Thyroid gland (tissue), 4 donors: ENCODE measurements around the gene TMEM18. TPM values are rescaled to one million over a fixed set of nuclear protein-coding genes. Genes with fewer than 3 reads are reported as not detected.
A peak's percentile ranks its signal among the peaks of the same experiment; 100 is the strongest.

Experiments used
- DNase-seq, 2 donors: peaks; one replicate each; pipeline ENCODE4 v3.0.0-alpha.2; 2019
- H3K27ac ChIP-seq, 3 donors: fragments of 200-600 bp; sonication (generic); 1 replicate in 2 of 3; 2 replicates in 1 of 3; pipeline ENCODE4 v1.5.1; 2016 to 2019; ENCODE audit warnings: mild to moderate bottlenecking in 1 of 3, moderate library complexity in 1 of 3
- H3K27me3 ChIP-seq: fragments of 200-600 bp; sonication (generic); one replicate; pipeline ENCODE4 v1.5.1; 2019
- H3K36me3 ChIP-seq, 2 donors: fragments of 200-600 bp; sonication (generic); one replicate each; pipeline ENCODE4 v1.5.1; 2016 to 2019
- H3K4me1 ChIP-seq, 2 donors: fragments of 200-600 bp; sonication (generic); one replicate each; pipeline ENCODE4 v1.5.1; 2017 to 2019
- H3K4me3 ChIP-seq, 3 donors: fragments of 200-600 bp; sonication (generic); replicated peaks in 1 of 3; 1 replicate in 2 of 3; 2 replicates in 1 of 3; pipeline ENCODE4 v1.5.1; 2016; ENCODE audit warnings: mild to moderate bottlenecking in 1 of 3
- H3K9me3 ChIP-seq: fragments of 200-600 bp; sonication (generic); one replicate; pipeline ENCODE4 v1.5.1; 2017
- CTCF ChIP-seq, 6 experiments: fragments of 200-600 bp in 3 of 6; fragments of 450-650 bp in 3 of 6; sonication (generic) in 3 of 6; IDR thresholded peaks; one replicate each; pipeline ENCODE4 v1.5.1; 2016 to 2019; ENCODE audit warnings: antibody characterized with exemption in 6 of 6, mild to moderate bottlenecking in 2 of 6, inconsistent platforms in 1 of 6, moderate library complexity in 1 of 6
- POLR2A ChIP-seq, 2 donors: fragments of 450-650 bp; IDR thresholded peaks; one replicate each; pipeline ENCODE4 v1.6.1; 2017; ENCODE audit warnings: antibody characterized with exemption in 2 of 2, mild to moderate bottlenecking in 2 of 2, moderate library complexity in 1 of 2
- WGBS, 2 donors: methylation state at CpG; one replicate each; pipeline ENCODE4 v1.1.5; 2017; 5-methylcytosine and 5-hydroxymethylcytosine counted together
- intact Hi-C: fragments of 100-400 bp; cut with DNase I; formaldehyde crosslinking; loops from one replicate; pipeline ENCODE4 v1.15.1; 2023
- total RNA-seq, 4 donors: library from RNA; depleted of rRNA; stranded (reverse); fragments of >200 nt; gene quantifications; one replicate each; pipeline ENCODE4 v1.2.3, GENCODE V29; 2016

The TMEM18 gene
- total RNA-seq, 4 donors from 2014 or later = 22.2 to 32.0 (median 28.7) TPM

- TF ChIP-seq POLR2A (IDR thresholded peaks at IDR 0.05) (no peak), CTCF (IDR thresholded peaks at IDR 0.05) (no peak)
- no peaks in the 10 kb centered on the region for H3K9me3 ChIP-seq
- 82 to 85% methylated on average over 6 of the region's 6 CpGs for WGBS, 2 donors
- H3K27ac ChIP-seq = no peak overlapping the region
- H3K4me1 ChIP-seq = no peaks in the 10 kb centered on the region
- intact Hi-C loops = no loop called here
- no peaks in the 10 kb centered on the region for H3K27me3 ChIP-seq
- no peaks in the 10 kb centered on the region for H3K36me3 ChIP-seq
- H3K4me3 ChIP-seq = no peak overlapping the region
- no peak for DNase-seq
Measured at GRCh38 chr2:657766-658165, 19.4 kb downstream of the TMEM18 start.

- Histone ChIP-seq H3K27me3 (no peaks in the 10 kb centered on the region), H3K4me3 (no peak overlapping the region), H3K27ac (no peak overlapping the region), H3K36me3 (no peaks in the 10 kb centered on the region), H3K4me1 (no peaks in the 10 kb centered on the region), H3K9me3 (no peaks in the 10 kb centered on the region)
- intact Hi-C loops = no loop called here
- 84 to 88% methylated on average over 5 of the region's 5 CpGs for WGBS, 2 donors
- TF ChIP-seq POLR2A (IDR thresholded peaks at IDR 0.05) (no peak), CTCF (IDR thresholded peaks at IDR 0.05) (no peak)
- DNase-seq = no peak
Measured at GRCh38 chr2:656676-657075, 20.5 kb downstream of the TMEM18 start.

- Histone ChIP-seq H3K9me3 (no peaks in the 10 kb centered on the region), H3K36me3 (no peaks in the 10 kb centered on the region), H3K27me3 (no peaks in the 10 kb centered on the region), H3K4me3 (no peak overlapping the region), H3K27ac (no peak overlapping the region), H3K4me1 (no peaks in the 10 kb centered on the region)
- no peak for TF ChIP-seq POLR2A (IDR thresholded peaks at IDR 0.05)
- no peak for TF ChIP-seq CTCF (IDR thresholded peaks at IDR 0.05)
- intact Hi-C loops = no loop called here
- DNase-seq = peak; percentile 40 to 55
Measured at GRCh38 chr2:655626-656025, 21.6 kb downstream of the TMEM18 start.

- no peaks in the 10 kb centered on the region for H3K9me3 ChIP-seq
- intact Hi-C loops = no loop called here
- H3K36me3 ChIP-seq = no peaks in the 10 kb centered on the region
- no peak for DNase-seq
- no peaks in the 10 kb centered on the region for H3K4me1 ChIP-seq
- no peaks in the 10 kb centered on the region for H3K27me3 ChIP-seq
- 88 to 91% methylated on average over 10 of the region's 10 CpGs for WGBS, 2 donors
- no peak overlapping the region for H3K4me3 ChIP-seq
- H3K27ac ChIP-seq = no peak overlapping the region
- TF ChIP-seq CTCF (IDR thresholded peaks at IDR 0.05) (no peak), POLR2A (IDR thresholded peaks at IDR 0.05) (no peak)
Measured at GRCh38 chr2:654896-655295, 22.3 kb downstream of the TMEM18 start.

GRCh38 chr2:653645-654425 lies 23.4 kb downstream of the TMEM18 start:
- Histone ChIP-seq H3K9me3 (no peaks in the 10 kb centered on the region), H3K27me3 (no peaks in the 10 kb centered on the region), H3K36me3 (no peaks in the 10 kb centered on the region), H3K4me1 (no peaks in the 10 kb centered on the region), H3K27ac (no peak overlapping the region), H3K4me3 (no peak overlapping the region)
- intact Hi-C loops = no loop called here
- no peak for DNase-seq
- no peak for TF ChIP-seq CTCF (IDR thresholded peaks at IDR 0.05)
- TF ChIP-seq POLR2A (IDR thresholded peaks at IDR 0.05) = no peak
- WGBS, 2 donors = 88% methylated on average over 17 of the region's 17 CpGs
